ENCODE measurements around the gene TEDDM1.
A peak's percentile ranks its signal among the peaks of the same experiment; 100 is the strongest.

TEDDM1 gene

GRCh38 chr1:182406012-182406411 lies 5.5 kb upstream of the TEDDM1 start:
- no peak for DNase-seq (ENCODE audit: low spot score)

- DNase-seq (ENCODE audit: low spot score): no peak
These were observed 5.1 kb upstream of the TEDDM1 start for GRCh38 chr1:182405578-182405977.

GRCh38 chr1:182404781-182405180 lies 4.3 kb upstream of the TEDDM1 start:
- DNase-seq (ENCODE audit: low spot score): no peak

GRCh38 chr1:182397653-182398393 lies 2.6 kb downstream of the TEDDM1 start:
- DNase-seq (ENCODE audit: low spot score): no peak

GRCh38 chr1:182395906-182396305 lies 4.6 kb downstream of the TEDDM1 start:
- DNase-seq (ENCODE audit: low spot score): no peak

- no peak for DNase-seq (ENCODE audit: low spot score)
These were observed 6.3 kb downstream of the TEDDM1 start for GRCh38 chr1:182394055-182394775.

- DNase-seq (ENCODE audit: low spot score): no peak
These were observed 8.1 kb downstream of the TEDDM1 start for GRCh38 chr1:182392050-182393028.

- DNase-seq (ENCODE audit: low spot score): peak; percentile 97
These were observed 9.0 kb downstream of the TEDDM1 start, which contains the start of gene GLUL for GRCh38 chr1:182391362-182392049. Gene GLUL (minus strand): TSS chr1:182391790. CDS start chr1:182388737, 3,053 bp downstream.

- no peak for DNase-seq (ENCODE audit: low spot score)
These were observed 9.5 kb downstream of the TEDDM1 start for GRCh38 chr1:182391028-182391361.

GRCh38 chr1:182389619-182390047 lies 10.8 kb downstream of the TEDDM1 start:
- DNase-seq (ENCODE audit: low spot score): no peak

- DNase-seq (ENCODE audit: low spot score): no peak
These were observed 11.9 kb downstream of the TEDDM1 start for GRCh38 chr1:182388392-182389134.

GRCh38 chr1:182387566-182387965 lies 12.9 kb downstream of the TEDDM1 start:
- DNase-seq (ENCODE audit: low spot score): no peak

GRCh38 chr1:182386980-182387379 lies 13.5 kb downstream of the TEDDM1 start:
- no peak for DNase-seq (ENCODE audit: low spot score)

- DNase-seq (ENCODE audit: low spot score): no peak
These were observed 14.3 kb downstream of the TEDDM1 start for GRCh38 chr1:182385885-182386853.

- no peak for DNase-seq (ENCODE audit: low spot score)
These were observed 16.0 kb downstream of the TEDDM1 start for GRCh38 chr1:182384387-182384960.

- no peak for DNase-seq (ENCODE audit: low spot score)
These were observed 16.5 kb downstream of the TEDDM1 start for GRCh38 chr1:182383934-182384333.

- no peak for DNase-seq (ENCODE audit: low spot score)
These were observed 17.3 kb downstream of the TEDDM1 start for GRCh38 chr1:182383037-182383661.

GRCh38 chr1:182381962-182382819 lies 18.3 kb downstream of the TEDDM1 start:
- DNase-seq (ENCODE audit: low spot score): no peak
